Loucy (cell line): ENCODE results near the gene KLK13.

Source experiments
- H2AFZ ChIP-seq: fragments of 200-600 bp; sonication (generic); 2 replicates; pipeline ENCODE4 v1.6.0; 2016; ENCODE audit warnings: antibody characterized with exemption, mild to moderate bottlenecking, low read length, moderate library complexity
- H3F3A ChIP-seq: fragments of 200-600 bp; 2 replicates; pipeline ENCODE4 v1.6.0; 2016; ENCODE audit warnings: antibody characterized with exemption, low read depth, mild to moderate bottlenecking
- H3K27me3 ChIP-seq: fragments of 200-600 bp; sonication (generic); 2 replicates; pipeline ENCODE4 v1.6.1; 2014; ENCODE audit warnings: low read length, mild to moderate bottlenecking; ENCODE audit not compliant: insufficient read depth, poor library complexity, severe bottlenecking
- H3K36me3 ChIP-seq: fragments of 200-600 bp; sonication (generic); 2 replicates; pipeline ENCODE4 v1.6.1; 2016; ENCODE audit warnings: low read length; ENCODE audit not compliant: insufficient read depth
- H3K4me1 ChIP-seq: fragments of 200-600 bp; sonication (generic); 2 replicates; pipeline ENCODE4 v1.5.1; 2014; ENCODE audit warnings: low read length, mild to moderate bottlenecking; ENCODE audit not compliant: insufficient read depth, poor library complexity, severe bottlenecking
- H3K4me2 ChIP-seq: fragments of 200-600 bp; sonication (generic); 2 replicates; pipeline ENCODE4 v1.6.0; 2014; ENCODE audit warnings: antibody characterized with exemption, low read length, low read depth, mild to moderate bottlenecking; ENCODE audit not compliant: poor library complexity, severe bottlenecking
- H3K4me3 ChIP-seq: fragments of 200-600 bp; sonication (generic); 2 replicates; pipeline ENCODE4 v1.5.1; 2014; ENCODE audit warnings: low read length, mild to moderate bottlenecking, mixed read lengths; ENCODE audit not compliant: poor library complexity, severe bottlenecking
- H3K79me2 ChIP-seq: fragments of 200-600 bp; sonication (generic); 2 replicates; pipeline ENCODE4 v1.6.1; 2014; ENCODE audit warnings: low read length; ENCODE audit not compliant: insufficient read depth
- H3K9ac ChIP-seq: fragments of 200-600 bp; sonication (generic); 2 replicates; pipeline ENCODE4 v1.6.0; 2014; ENCODE audit warnings: mild to moderate bottlenecking, low read depth, low read length, moderate library complexity; ENCODE audit not compliant: poor library complexity, severe bottlenecking
- H3K9me2 ChIP-seq: fragments of 200-600 bp; sonication (generic); replicated peaks from 2 replicates; pipeline ENCODE4 v1.6.1; 2016; ENCODE audit warnings: low read depth, low read length, mixed read lengths
- H3K9me3 ChIP-seq: fragments of 200-600 bp; sonication (generic); 2 replicates; pipeline ENCODE4 v1.6.1; 2014; ENCODE audit warnings: mild to moderate bottlenecking, antibody characterized with exemption, low read length, low read depth; ENCODE audit not compliant: insufficient read depth
- H4K20me1 ChIP-seq: fragments of 200-600 bp; sonication (generic); 2 replicates; pipeline ENCODE4 v1.6.0; 2014; ENCODE audit warnings: antibody characterized with exemption, low read length, mild to moderate bottlenecking; ENCODE audit not compliant: insufficient read depth, poor library complexity, severe bottlenecking
- EZH2phosphoT487 ChIP-seq: fragments of 200-600 bp; IDR thresholded peaks from 2 replicates; pipeline ENCODE4 v1.6.1; 2018; ENCODE audit warnings: antibody characterized with exemption, mild to moderate bottlenecking, moderate library complexity, borderline replicate concordance
- TF ChIP-seq, protein P1 (sequence below): fragments of 200-600 bp; sonication (generic); conservative IDR thresholded peaks from 2 replicates; pipeline ENCODE4 v1.5.1; 2014; ENCODE audit warnings: mild to moderate bottlenecking, antibody characterized with exemption, low read length

Gene KLK13

DNA sequence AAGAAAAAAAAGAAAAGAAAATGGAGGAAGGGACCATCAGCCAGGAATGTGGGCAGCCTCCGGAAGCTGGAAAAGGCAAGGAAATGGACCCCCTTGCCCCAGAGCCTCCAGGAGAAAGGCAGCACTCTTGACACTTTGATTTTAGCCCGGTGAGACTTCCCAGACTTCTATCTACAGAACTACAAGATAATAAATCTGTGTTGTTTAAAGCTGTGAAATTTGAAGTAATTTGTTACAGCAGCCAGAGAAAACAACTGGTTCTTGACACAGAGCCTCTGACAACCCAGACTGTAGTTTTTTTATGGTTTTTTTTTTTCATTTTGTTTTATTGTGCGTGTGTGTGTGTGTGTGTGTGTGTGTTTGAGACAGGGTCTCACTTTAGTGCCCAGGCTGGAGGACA is 35.7 kb upstream of the KLK13 start:
- Histone ChIP-seq H3K9ac (no peak overlapping the region), H3K79me2 (no peaks in the 10 kb centered on the region), H2AFZ (no peak overlapping the region), H3K9me2 (no peaks in the 10 kb centered on the region), H3K36me3 (no peaks in the 10 kb centered on the region), H3K4me3 (no peak overlapping the region), H3K4me2 (peak overlapping the region; percentile 27), H3K9me3 (no peaks in the 10 kb centered on the region), H3K27me3 (no peaks in the 10 kb centered on the region), H4K20me1 (no peaks in the 10 kb centered on the region), H3F3A (no peaks in the 10 kb centered on the region), H3K4me1 (no peaks in the 10 kb centered on the region)
- TF ChIP-seq EZH2phosphoT487: no peak
- TF ChIP-seq, protein P1, sequence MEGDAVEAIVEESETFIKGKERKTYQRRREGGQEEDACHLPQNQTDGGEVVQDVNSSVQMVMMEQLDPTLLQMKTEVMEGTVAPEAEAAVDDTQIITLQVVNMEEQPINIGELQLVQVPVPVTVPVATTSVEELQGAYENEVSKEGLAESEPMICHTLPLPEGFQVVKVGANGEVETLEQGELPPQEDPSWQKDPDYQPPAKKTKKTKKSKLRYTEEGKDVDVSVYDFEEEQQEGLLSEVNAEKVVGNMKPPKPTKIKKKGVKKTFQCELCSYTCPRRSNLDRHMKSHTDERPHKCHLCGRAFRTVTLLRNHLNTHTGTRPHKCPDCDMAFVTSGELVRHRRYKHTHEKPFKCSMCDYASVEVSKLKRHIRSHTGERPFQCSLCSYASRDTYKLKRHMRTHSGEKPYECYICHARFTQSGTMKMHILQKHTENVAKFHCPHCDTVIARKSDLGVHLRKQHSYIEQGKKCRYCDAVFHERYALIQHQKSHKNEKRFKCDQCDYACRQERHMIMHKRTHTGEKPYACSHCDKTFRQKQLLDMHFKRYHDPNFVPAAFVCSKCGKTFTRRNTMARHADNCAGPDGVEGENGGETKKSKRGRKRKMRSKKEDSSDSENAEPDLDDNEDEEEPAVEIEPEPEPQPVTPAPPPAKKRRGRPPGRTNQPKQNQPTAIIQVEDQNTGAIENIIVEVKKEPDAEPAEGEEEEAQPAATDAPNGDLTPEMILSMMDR: no peak

DNA sequence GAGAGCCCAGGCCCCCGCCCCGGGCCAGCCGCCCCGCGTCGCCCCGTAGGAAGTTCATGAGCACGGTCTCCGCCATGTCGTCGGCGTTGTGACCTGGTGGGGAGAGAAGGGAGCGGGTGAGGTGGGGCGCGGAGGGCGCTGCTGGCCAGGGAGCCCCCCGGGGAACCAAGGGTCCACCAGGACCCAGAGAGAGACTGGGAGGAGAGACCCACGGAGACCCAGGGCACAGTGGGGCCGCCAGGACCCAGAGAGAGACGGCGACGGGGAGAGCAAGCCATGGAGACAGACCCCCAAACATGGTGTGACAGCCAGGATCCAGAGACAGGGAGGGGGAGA is 34.1 kb upstream of the KLK13 start:
- no peak overlapping the region for H3K4me2 ChIP-seq
- H3K36me3 ChIP-seq: no peaks in the 10 kb centered on the region
- H3K9me2 ChIP-seq: no peaks in the 10 kb centered on the region
- H2AFZ ChIP-seq: no peak overlapping the region
- H3K27me3 ChIP-seq: no peaks in the 10 kb centered on the region
- TF ChIP-seq, protein P1: no peak
- no peak for TF ChIP-seq EZH2phosphoT487
- H3K9me3 ChIP-seq: no peaks in the 10 kb centered on the region
- H3F3A ChIP-seq: no peaks in the 10 kb centered on the region
- H3K9ac ChIP-seq: no peak overlapping the region
- H3K79me2 ChIP-seq: no peaks in the 10 kb centered on the region
- no peak overlapping the region for H3K4me3 ChIP-seq
- no peaks in the 10 kb centered on the region for H4K20me1 ChIP-seq
- no peaks in the 10 kb centered on the region for H3K4me1 ChIP-seq

DNA sequence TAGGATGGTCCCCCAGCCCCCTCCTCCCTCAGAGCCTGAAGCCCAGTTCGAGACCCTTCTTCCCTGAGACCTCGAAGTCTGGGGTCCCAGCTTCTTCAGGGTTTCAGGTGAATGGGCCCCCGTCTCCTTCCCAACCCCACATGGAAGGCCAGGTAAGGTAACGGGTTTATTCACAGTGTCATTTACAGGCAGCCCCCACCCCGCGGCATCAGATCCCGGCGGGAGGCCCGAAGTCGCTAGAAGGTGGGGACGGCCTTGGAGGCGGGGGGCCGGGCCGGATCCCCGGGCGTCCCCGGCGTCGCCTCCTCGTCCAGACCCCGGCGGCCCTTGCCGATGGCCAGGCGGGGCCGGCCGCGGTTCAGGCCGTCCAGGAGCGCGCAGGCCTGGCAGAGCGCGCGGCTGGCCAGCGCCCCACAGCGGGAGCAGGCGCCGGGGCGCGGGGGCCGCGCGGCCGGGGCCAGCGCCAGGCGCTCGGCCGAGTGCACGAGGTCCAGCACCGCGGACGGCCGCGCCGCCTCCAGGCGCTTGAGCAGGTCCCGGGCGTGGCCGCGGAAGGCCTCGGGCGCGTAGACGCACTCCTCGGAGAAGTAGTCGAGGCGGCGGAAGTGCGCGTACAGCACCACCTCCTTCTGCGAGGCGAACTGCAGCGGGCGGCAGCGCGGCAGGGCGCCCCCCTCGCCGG is 33.6 kb upstream of the KLK13 start:
- H3K9ac ChIP-seq: no peak overlapping the region
- no peak overlapping the region for H3K4me2 ChIP-seq
- H2AFZ ChIP-seq: no peak overlapping the region
- no peaks in the 10 kb centered on the region for H4K20me1 ChIP-seq
- no peaks in the 10 kb centered on the region for H3F3A ChIP-seq
- H3K9me3 ChIP-seq: no peaks in the 10 kb centered on the region
- TF ChIP-seq EZH2phosphoT487: no peak
- TF ChIP-seq, protein P1: no peak
- no peak overlapping the region for H3K4me3 ChIP-seq
- no peaks in the 10 kb centered on the region for H3K36me3 ChIP-seq
- H3K4me1 ChIP-seq: no peaks in the 10 kb centered on the region
- no peaks in the 10 kb centered on the region for H3K9me2 ChIP-seq
- H3K27me3 ChIP-seq: no peaks in the 10 kb centered on the region
- H3K79me2 ChIP-seq: no peaks in the 10 kb centered on the region
